Stimulated activated CD4-positive, alpha-beta T cell treated with anti-CD3 and anti-CD28 coated beads, Interleukin-1b, Interleukin-23, amount 100 ng/mL, for 24 hours (primary cell): Measurements from ENCODE around the gene DCHS2.

Experiments used
- DNase-seq, 4 experiments: peaks; one replicate each; pipeline ENCODE4 v3.0.0-alpha.2; 2020; ENCODE audit warnings: low read depth in 4 of 4, low spot score in 1 of 4

DCHS2 gene

GRCh38 chr4:154489558-154490233 is 1.9 kb downstream of the DCHS2 start:
- no peak for DNase-seq

- no peak for DNase-seq
Measured at GRCh38 chr4:154487145-154487544, 4.5 kb downstream of the DCHS2 start.

GRCh38 chr4:154485127-154485773 is 6.3 kb downstream of the DCHS2 start:
- DNase-seq: no peak

GRCh38 chr4:154478547-154478946 is 13.1 kb downstream of the DCHS2 start:
- DNase-seq: no peak

GRCh38 chr4:154478128-154478527 is 13.5 kb downstream of the DCHS2 start:
- no peak for DNase-seq

GRCh38 chr4:154476232-154476631 is 15.4 kb downstream of the DCHS2 start:
- DNase-seq: no peak

GRCh38 chr4:154475820-154476219 is 15.8 kb downstream of the DCHS2 start:
- DNase-seq: no peak

GRCh38 chr4:154473497-154473896 is 18.1 kb downstream of the DCHS2 start:
- DNase-seq: no peak

- no peak for DNase-seq
Measured at GRCh38 chr4:154472858-154473257, 18.7 kb downstream of the DCHS2 start.

GRCh38 chr4:154471526-154472331 is 19.9 kb downstream of the DCHS2 start:
- no peak for DNase-seq

GRCh38 chr4:154471032-154471431 is 20.6 kb downstream of the DCHS2 start:
- no peak for DNase-seq

- DNase-seq: no peak
Measured at GRCh38 chr4:154467886-154468285, 23.7 kb downstream of the DCHS2 start.

- DNase-seq: no peak
Measured at GRCh38 chr4:154466336-154466735, 25.3 kb downstream of the DCHS2 start.

- DNase-seq: no peak
Measured at GRCh38 chr4:154465085-154465484, 26.5 kb downstream of the DCHS2 start.

- DNase-seq: no peak
Measured at GRCh38 chr4:154464654-154465053, 26.9 kb downstream of the DCHS2 start.

GRCh38 chr4:154462081-154462810 is 29.4 kb downstream of the DCHS2 start:
- no peak for DNase-seq

GRCh38 chr4:154457471-154457870 is 34.1 kb downstream of the DCHS2 start:
- no peak for DNase-seq

GRCh38 chr4:154456889-154457288 is 34.7 kb downstream of the DCHS2 start:
- no peak for DNase-seq

- DNase-seq: no peak
Measured at GRCh38 chr4:154456240-154456639, 35.4 kb downstream of the DCHS2 start.

GRCh38 chr4:154455111-154455510 is 36.5 kb downstream of the DCHS2 start:
- no peak for DNase-seq

- no peak for DNase-seq
Measured at GRCh38 chr4:154454710-154455109, 36.9 kb downstream of the DCHS2 start.
